Ishikawa (cell line): ENCODE results near the gene TMEM119.

ENCODE experiments used
- CEBPB ChIP-seq: IDR thresholded peaks from 2 replicates; pipeline ENCODE4 v1.6.1; 2012
- CREB1 ChIP-seq: IDR thresholded peaks from 2 replicates; pipeline ENCODE4 v1.6.1; 2012; ENCODE audit warnings: low read depth
- EGR1 ChIP-seq: IDR thresholded peaks from 2 replicates; pipeline ENCODE4 v1.6.1; 2012
- EP300 ChIP-seq: IDR thresholded peaks from 2 replicates; pipeline ENCODE4 v1.6.1; 2012; ENCODE audit warnings: borderline replicate concordance
- FOXM1 ChIP-seq: IDR thresholded peaks from 2 replicates; pipeline ENCODE4 v1.6.1; 2012; ENCODE audit warnings: low read depth, borderline replicate concordance
- NFIC ChIP-seq: IDR thresholded peaks from 2 replicates; pipeline ENCODE4 v1.6.1; 2012
- RAD21 ChIP-seq: IDR thresholded peaks from 2 replicates; pipeline ENCODE4 v1.6.1; 2012; ENCODE audit warnings: low read depth
- TAF1 ChIP-seq: IDR thresholded peaks from 2 replicates; pipeline ENCODE4 v1.6.1; 2012; ENCODE audit warnings: low read depth, mild to moderate bottlenecking
- TCF12 ChIP-seq: IDR thresholded peaks from 2 replicates; pipeline ENCODE4 v1.6.1; 2012; ENCODE audit warnings: low read depth
- TEAD4 ChIP-seq: IDR thresholded peaks from 2 replicates; pipeline ENCODE4 v1.6.1; 2012
- USF1 ChIP-seq: IDR thresholded peaks from 2 replicates; pipeline ENCODE4 v1.6.1; 2012
- YY1 ChIP-seq: IDR thresholded peaks from 2 replicates; pipeline ENCODE4 v1.6.1; 2012; ENCODE audit warnings: low read depth
- ZBTB7A ChIP-seq: IDR thresholded peaks from 2 replicates; pipeline ENCODE4 v1.6.1; 2012; ENCODE audit warnings: low read depth
- TF ChIP-seq, protein P1 (sequence below): IDR thresholded peaks from 2 replicates; pipeline ENCODE4 v1.6.1; 2012
- TF ChIP-seq, protein P2 (sequence below): IDR thresholded peaks from 2 replicates; pipeline ENCODE4 v1.6.1; 2012; ENCODE audit warnings: low read depth, mild to moderate bottlenecking

Gene TMEM119

GRCh38 chr12:108594323-108594903 lies 3.5 kb downstream of the TMEM119 start:
- TF ChIP-seq CREB1 (no peak), CEBPB (no peak), TCF12 (no peak), NFIC (no peak), TEAD4 (no peak), TAF1 (no peak), USF1 (no peak), EP300 (no peak), YY1 (no peak), EGR1 (no peak), RAD21 (no peak), FOXM1 (no peak), ZBTB7A (no peak)
- TF ChIP-seq, protein P1, sequence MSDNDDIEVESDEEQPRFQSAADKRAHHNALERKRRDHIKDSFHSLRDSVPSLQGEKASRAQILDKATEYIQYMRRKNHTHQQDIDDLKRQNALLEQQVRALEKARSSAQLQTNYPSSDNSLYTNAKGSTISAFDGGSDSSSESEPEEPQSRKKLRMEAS, result no peak
- TF ChIP-seq, protein P2, sequence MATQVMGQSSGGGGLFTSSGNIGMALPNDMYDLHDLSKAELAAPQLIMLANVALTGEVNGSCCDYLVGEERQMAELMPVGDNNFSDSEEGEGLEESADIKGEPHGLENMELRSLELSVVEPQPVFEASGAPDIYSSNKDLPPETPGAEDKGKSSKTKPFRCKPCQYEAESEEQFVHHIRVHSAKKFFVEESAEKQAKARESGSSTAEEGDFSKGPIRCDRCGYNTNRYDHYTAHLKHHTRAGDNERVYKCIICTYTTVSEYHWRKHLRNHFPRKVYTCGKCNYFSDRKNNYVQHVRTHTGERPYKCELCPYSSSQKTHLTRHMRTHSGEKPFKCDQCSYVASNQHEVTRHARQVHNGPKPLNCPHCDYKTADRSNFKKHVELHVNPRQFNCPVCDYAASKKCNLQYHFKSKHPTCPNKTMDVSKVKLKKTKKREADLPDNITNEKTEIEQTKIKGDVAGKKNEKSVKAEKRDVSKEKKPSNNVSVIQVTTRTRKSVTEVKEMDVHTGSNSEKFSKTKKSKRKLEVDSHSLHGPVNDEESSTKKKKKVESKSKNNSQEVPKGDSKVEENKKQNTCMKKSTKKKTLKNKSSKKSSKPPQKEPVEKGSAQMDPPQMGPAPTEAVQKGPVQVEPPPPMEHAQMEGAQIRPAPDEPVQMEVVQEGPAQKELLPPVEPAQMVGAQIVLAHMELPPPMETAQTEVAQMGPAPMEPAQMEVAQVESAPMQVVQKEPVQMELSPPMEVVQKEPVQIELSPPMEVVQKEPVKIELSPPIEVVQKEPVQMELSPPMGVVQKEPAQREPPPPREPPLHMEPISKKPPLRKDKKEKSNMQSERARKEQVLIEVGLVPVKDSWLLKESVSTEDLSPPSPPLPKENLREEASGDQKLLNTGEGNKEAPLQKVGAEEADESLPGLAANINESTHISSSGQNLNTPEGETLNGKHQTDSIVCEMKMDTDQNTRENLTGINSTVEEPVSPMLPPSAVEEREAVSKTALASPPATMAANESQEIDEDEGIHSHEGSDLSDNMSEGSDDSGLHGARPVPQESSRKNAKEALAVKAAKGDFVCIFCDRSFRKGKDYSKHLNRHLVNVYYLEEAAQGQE, result no peak

DNA sequence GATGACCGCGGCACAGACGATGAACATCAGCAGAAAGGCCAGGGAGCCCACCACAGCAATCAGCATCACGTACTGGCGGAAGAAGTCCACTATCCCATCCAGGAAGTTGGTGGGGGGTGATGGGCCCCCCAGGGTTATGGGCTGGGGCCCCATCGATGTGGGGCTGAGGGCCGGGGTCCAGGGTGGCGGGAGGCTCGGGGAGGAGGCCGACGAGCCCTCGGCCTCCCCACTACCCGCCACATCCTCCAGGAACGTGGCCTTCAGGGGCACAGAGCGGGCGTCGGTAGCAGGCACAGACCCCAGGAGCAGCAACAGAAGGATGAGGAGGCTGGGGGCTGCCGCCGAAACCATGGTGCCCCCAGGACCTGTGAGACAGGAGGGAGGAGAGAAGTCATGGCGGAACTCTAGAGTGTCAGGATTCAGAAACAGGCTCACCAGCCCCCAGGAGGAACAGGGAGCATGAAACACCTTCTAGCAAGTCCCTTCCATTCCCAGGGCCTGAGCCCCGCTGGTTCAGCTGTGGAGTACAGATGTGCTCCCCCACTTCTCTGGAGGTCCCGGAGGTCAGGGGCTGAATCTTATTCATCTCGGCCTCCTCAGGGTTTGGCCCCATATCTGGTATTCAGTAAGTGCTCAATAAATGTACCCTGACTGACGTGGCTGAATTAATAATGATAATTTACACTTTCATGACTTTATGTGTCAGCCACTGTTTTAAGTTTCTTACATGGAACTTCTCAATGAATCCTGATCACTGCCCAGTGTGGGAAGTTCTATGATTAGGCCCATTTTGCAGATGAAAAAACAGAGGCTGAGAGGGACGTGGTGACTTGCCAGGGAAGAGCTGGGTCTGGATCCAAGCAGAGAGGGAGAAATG lies 5.6 kb downstream of the TMEM119 start:
- no peak for TF ChIP-seq RAD21
- TF ChIP-seq ZBTB7A, result no peak
- no peak for TF ChIP-seq USF1
- TF ChIP-seq FOXM1, result no peak

DNA sequence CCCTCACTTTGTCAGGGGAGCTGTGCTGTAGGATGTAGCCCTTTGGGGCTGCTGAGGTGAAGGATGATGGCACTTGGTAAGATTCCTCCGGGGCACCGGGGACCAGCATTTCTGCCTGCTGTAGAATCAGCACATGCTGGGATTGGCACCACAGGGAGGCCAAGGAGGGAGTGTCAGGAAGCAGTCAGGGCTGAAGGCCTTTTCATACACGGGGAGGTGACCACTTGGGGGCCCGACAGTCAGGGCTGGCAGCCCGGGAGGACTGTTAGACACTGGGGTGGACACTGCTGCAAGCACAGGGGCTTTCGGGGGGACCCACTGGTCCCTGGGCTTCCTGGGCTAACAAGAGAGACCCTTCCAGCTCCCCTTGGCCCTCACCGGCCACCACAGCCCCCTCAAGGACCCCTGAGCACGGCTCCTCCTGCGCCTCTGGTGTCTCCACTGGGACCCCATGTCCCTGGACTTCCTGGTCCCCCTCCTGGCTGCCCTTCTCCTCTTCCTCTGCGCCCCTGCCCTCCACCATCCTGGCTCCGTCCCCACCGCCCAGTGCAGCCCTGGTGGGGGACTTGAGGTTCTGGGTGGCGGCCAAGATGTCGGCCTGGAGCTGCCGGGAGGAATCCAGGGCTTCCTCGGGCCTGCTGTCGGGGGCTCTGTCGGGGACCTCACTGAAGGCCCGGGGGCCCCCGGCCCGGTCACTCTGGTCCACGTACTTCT lies 6.5 kb downstream of the TMEM119 start:
- TF ChIP-seq USF1 (no peak), CREB1 (no peak), ZBTB7A (no peak), TAF1 (no peak)
- TF ChIP-seq, protein P1, result 0 out of 2 replicates have a peak, but pooled peaks have one; percentile 27

- TF ChIP-seq NFIC, result no peak
- TF ChIP-seq EP300, result no peak
- no peak for TF ChIP-seq TAF1
- TF ChIP-seq USF1, result no peak
- no peak for TF ChIP-seq EGR1
- TF ChIP-seq ZBTB7A, result no peak
- no peak for TF ChIP-seq CREB1
- TF ChIP-seq, protein P2, result no peak
- no peak for TF ChIP-seq CEBPB
- TF ChIP-seq, protein P1, result no peak
These were observed 8.0 kb downstream of the TMEM119 start for GRCh38 chr12:108589840-108590229.
